GM19043 (cell line): ENCODE data around the gene KL.

Experiments used
- ATAC-seq: cut with Tn5 transposase; IDR thresholded peaks from one replicate; pipeline ENCODE4 v1.9.1; 2021; ENCODE audit warnings: low read depth; ENCODE audit not compliant: unreplicated experiment

KL gene

GRCh38 chr13:33078263-33078662, 62.0 kb downstream of the KL start:
- ATAC-seq: no peak

GRCh38 chr13:33079960-33080359, 63.7 kb downstream of the KL start:
- ATAC-seq: no peak

GRCh38 chr13:33080972-33081590, 64.9 kb downstream of the KL start:
- no peak for ATAC-seq

- no peak for ATAC-seq
These were observed 65.4 kb downstream of the KL start for GRCh38 chr13:33081666-33082065.

GRCh38 chr13:33083054-33083453, 66.8 kb downstream of the KL start:
- ATAC-seq: no peak

- ATAC-seq: no peak
These were observed 70.9 kb downstream of the KL start for GRCh38 chr13:33087091-33087490.

- no peak for ATAC-seq
These were observed 71.6 kb downstream of the KL start for GRCh38 chr13:33087790-33088189.

GRCh38 chr13:33089311-33089710, 73.1 kb downstream of the KL start:
- no peak for ATAC-seq

- no peak for ATAC-seq
These were observed 74.7 kb downstream of the KL start for GRCh38 chr13:33090755-33091414.

- ATAC-seq: no peak
These were observed 75.2 kb downstream of the KL start for GRCh38 chr13:33091415-33091774.

- no peak for ATAC-seq
These were observed 76.1 kb downstream of the KL start for GRCh38 chr13:33092073-33092987.

GRCh38 chr13:33096886-33097605, 80.8 kb downstream of the KL start:
- ATAC-seq: no peak

GRCh38 chr13:33099860-33100259, 83.6 kb downstream of the KL start:
- ATAC-seq: no peak

GRCh38 chr13:33100886-33101285, 84.7 kb downstream of the KL start:
- ATAC-seq: no peak

- no peak for ATAC-seq
These were observed 85.6 kb downstream of the KL start for GRCh38 chr13:33101835-33102234.

GRCh38 chr13:33103457-33103856, 87.2 kb downstream of the KL start:
- ATAC-seq: no peak

GRCh38 chr13:33105387-33106005, 89.3 kb downstream of the KL start:
- ATAC-seq: no peak

GRCh38 chr13:33106656-33107360, 90.6 kb downstream of the KL start:
- no peak for ATAC-seq

- ATAC-seq: no peak
These were observed 91.1 kb downstream of the KL start for GRCh38 chr13:33107361-33107760.

GRCh38 chr13:33108620-33109019, 92.4 kb downstream of the KL start:
- no peak for ATAC-seq
